Measurements from ENCODE around the gene RTN1. TPM values are rescaled to one million over a fixed set of nuclear protein-coding genes. Genes with fewer than 3 reads are reported as not detected.

RTN1 gene
- total RNA-seq, 1 experiment from 2014 or later, result 15.9 TPM

DNA sequence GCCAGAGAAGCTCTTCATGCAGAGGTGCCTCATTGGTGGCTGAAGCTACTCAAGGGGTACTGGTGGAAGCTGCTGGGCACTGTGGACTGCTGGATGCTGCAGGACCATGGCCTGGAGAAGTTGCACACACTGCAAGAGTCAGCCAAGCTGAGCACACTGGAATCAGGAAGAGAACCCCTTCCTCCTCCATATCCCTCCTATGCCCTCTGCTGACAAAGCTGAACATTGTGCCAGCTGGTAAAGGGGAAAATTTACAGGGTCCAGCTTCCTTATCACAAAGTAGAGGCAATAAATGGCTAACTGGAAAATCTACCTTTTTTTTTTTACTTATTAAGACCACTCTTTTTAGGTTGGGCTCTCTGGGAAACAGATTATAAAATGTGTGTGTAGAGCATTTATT is 300.5 kb downstream of the RTN1 start:
- DNase-seq (ENCODE audit: low read depth), result peak; percentile 11

DNA sequence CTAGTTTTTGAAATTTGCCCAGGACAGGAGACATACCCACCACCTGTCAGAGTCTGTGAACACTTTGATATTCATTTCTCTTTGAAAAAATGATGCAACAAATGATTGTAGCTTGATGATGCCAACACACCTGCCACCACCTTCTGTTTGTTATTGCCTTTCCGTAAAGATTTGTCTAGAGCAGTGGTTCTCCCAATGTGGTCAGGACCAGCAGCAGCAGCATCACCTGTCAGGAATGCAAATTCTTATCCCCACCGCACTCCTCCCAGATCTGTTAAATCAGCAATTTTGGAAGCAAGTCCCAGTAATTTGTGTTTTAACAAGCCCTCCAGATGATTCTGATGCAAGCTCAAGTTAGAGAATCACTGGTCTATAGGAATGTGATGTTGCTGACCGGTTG is 303.9 kb downstream of the RTN1 start:
- DNase-seq (ENCODE audit: low read depth), result no peak

DNA sequence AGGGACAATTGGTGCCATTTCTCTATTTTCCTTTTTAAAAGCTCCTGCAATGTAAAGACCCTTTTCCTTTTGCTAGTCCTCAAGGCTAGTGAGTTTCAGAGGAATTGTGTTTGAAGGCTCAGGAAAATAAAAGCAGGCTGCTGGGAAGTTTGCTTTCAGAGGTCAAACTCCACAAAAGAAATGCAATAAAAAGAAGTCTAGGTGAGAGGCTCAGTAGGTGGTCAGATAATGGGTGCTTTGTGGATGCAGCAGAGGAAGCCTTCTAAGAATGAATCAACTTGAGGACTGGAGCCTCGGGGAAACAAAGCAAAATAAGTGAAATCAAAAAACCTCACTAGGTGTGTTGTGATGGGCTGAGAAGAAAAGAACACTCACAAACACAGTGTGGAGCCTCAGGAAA is 304.3 kb downstream of the RTN1 start:
- DNase-seq (ENCODE audit: low read depth), result no peak

DNA sequence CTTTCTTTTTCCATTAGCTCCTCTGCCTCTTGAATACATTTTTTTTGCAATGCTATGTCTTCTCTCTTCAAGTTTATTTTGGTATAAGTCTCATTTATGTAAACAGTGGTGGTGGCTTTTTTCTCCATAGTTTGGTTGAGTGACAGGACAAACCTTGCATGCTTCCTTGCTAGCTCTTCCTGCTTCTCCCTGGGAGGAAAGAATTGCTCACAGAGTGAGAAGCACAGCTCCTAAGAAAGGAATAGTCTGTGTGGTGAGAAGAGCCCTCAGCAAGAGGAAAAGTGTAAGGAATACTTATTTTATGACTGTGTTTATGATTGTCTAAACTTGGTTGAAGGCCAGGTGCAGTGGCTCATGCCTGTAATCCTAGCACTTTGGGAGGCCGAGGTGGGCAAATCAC is 305.5 kb downstream of the RTN1 start:
- DNase-seq (ENCODE audit: low read depth), result peak; percentile 29

DNA sequence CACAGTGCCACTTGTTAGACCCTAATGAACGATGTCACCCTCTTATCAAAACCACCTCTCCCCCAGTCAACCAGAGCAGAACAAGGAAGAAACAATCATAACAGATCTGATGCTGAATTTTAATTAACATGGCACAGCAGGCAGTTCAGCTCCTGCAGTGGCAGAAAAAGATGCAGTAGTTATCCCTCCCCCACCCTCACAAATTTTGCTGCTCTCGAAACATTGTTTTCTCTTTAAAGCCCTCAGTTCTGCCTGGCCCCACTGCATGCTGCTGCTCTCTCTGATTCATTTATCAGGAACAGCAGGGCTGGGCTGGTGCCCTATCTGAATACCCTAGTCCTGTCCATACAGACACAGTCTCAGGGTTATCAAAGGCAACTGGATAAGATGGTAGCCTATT is 306.2 kb downstream of the RTN1 start:
- no peak for DNase-seq (ENCODE audit: low read depth)

DNA sequence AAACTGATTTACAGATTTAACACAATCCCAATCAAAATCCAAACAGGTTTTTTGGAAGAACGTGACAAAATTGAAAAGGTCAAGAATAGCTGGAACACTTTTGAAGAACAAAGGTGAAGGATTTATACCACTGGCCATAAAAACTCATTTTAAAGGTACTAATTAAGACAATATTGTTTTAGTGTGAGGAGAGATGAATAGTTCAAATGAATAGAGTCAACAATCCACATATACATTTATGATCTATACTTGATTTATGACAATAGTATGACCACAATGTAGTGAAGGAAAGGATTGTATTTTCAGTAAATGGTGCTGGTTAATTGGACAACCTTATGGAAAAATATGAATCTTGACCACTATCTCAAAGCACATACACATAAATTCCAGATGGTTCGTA is 323.3 kb downstream of the RTN1 start:
- no peak for DNase-seq (ENCODE audit: low read depth)

Small RNAs within 50 kb of the gene (small RNA-seq; reads per million reads assigned to genes)
- not detected for gene MIR5586

Other genes starting within 250 kb of the RTN1 start
- gene LRRC9, start 49.4 kb upstream of the RTN1 start, total RNA-seq (2014; rRNA removed; shearing (Covaris generic)), result not detected in 2 replicates
- 62.1 and 67.3 TPM in 2 replicates for gene PCNX4, start 221.1 kb upstream of the RTN1 start, total RNA-seq (2014; rRNA removed; shearing (Covaris generic))